ENCODE data around the gene ANKRD45.
"Not testable (repeated sequence)": the region's sequence is repeated elsewhere in the genome, so short reads cannot be mapped to it uniquely, and the experiment has no call there.

The ANKRD45 gene

DNA sequence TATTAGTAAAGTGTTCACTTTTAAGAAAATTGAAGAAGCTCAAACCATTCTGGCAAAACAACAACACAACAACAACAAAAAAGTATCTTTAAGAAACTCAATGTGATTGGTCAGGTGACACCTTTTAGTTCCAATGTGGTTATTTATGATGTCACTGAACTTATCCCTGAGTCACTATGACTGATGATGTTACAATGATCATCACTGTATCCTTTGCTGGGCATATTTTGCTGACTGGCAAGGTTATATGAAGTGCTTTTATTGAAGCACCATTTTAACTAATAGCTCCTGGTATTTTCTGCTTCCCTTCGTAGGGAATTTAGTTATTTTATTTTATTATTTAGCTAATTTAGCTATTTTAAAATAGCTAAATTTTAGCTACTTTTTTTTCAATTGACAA is 34.5 kb downstream of the ANKRD45 start, which contains the start of gene TEX50:
TSS of gene TEX50 (plus strand) at position 223 of the 400 bp plus-strand sequence. CDS start 184 bp downstream, outside the sequence.
- no peak for TF ChIP-seq ZFX (IDR thresholded peaks at IDR 0.05)
- TF ChIP-seq, protein P1, sequence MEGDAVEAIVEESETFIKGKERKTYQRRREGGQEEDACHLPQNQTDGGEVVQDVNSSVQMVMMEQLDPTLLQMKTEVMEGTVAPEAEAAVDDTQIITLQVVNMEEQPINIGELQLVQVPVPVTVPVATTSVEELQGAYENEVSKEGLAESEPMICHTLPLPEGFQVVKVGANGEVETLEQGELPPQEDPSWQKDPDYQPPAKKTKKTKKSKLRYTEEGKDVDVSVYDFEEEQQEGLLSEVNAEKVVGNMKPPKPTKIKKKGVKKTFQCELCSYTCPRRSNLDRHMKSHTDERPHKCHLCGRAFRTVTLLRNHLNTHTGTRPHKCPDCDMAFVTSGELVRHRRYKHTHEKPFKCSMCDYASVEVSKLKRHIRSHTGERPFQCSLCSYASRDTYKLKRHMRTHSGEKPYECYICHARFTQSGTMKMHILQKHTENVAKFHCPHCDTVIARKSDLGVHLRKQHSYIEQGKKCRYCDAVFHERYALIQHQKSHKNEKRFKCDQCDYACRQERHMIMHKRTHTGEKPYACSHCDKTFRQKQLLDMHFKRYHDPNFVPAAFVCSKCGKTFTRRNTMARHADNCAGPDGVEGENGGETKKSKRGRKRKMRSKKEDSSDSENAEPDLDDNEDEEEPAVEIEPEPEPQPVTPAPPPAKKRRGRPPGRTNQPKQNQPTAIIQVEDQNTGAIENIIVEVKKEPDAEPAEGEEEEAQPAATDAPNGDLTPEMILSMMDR (conservative IDR thresholded peaks at IDR 0.05) = no peak
- H3K27ac ChIP-seq = no peak within 1 kb of the TSS

DNA sequence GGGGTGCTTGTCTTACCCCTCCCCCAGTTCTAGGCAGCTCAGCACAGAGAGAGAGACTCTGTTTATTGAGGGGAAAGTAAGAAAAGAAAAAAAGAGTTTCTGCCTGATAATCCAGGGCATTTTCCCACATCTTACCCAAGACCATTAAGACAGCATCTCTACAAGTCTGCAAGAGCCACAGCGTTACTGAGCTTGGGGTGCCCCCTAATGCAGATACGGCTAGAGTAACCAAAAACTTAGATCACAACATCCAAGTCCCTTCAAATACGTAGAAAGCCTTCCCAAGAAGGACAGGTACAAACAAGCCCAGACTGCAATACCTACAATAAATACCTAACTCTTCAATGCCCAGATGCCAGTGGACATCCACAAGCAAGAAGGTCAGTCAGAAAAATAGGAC is 40.8 kb downstream of the ANKRD45 start:
- TF ChIP-seq, protein P1 (conservative IDR thresholded peaks at IDR 0.05) = no peak
- no peak for TF ChIP-seq ZFX (IDR thresholded peaks at IDR 0.05)
- no peak overlapping the region for H3K27ac ChIP-seq

DNA sequence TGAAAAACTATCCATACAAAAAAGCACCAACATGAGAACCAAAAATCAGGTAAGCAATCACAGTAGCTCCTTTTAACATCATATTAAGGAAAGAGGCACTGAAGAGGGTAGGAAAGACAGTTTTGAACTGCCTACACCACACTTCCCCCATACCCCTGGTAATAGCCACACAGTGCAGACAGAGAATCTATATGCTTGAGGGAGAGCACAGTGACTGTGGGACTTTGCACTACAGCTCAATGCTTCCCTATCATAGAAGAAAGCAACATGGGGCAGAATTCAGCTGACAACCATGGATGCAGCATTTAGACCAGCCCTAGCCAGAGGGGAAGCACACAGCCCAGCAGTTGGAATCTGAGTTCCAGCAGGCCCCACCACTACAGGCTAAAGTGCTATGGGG is 42.4 kb downstream of the ANKRD45 start:
- H3K27ac ChIP-seq = no peak overlapping the region
- TF ChIP-seq, protein P1 (conservative IDR thresholded peaks at IDR 0.05) = no peak
- TF ChIP-seq ZFX (IDR thresholded peaks at IDR 0.05) = no peak

DNA sequence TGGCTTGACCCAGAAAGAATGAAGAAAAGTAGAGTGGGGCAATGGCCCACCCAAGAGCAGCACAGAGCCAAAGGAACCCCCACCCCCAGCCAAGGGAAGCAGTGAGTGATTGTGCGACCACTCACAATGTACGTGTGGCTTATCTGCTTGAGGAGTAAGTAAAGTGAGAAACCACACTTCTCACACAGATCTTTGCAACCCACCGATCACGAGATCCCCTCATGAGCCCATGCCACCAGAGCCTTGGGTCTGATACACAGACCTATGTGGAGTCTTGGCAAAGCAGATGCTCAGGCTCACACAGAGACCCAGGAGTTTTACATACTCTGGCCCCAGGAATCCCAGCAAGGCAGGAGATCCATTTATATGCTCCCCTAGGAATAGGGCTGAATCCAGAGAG is 52.8 kb downstream of the ANKRD45 start:
- TF ChIP-seq ZFX (IDR thresholded peaks at IDR 0.05) = no peak
- TF ChIP-seq, protein P1 (conservative IDR thresholded peaks at IDR 0.05) = no peak
- H3K27ac ChIP-seq = no peak overlapping the region

DNA sequence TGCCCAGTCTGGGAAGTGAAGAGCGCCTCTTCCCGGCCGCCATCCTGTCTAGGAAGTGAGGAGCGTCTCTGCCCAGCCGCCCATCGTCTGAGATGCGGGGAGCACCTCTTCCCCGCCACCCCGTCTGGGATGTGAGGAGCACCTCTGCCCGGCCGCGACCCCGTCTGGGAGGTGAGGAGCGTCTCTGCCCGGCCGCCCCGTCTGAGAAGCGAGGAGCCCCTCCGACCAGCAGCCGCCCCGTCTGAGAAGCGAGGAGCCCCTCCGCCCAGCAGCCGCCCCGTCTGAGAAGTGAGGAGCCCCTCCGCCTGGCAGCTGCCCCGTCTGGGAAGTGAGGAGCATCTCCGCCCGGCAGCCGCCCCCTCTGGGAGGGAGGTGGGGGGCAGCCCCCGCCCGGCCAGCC is 56.6 kb downstream of the ANKRD45 start:
- H3K27ac ChIP-seq = not testable (repeated sequence)

DNA sequence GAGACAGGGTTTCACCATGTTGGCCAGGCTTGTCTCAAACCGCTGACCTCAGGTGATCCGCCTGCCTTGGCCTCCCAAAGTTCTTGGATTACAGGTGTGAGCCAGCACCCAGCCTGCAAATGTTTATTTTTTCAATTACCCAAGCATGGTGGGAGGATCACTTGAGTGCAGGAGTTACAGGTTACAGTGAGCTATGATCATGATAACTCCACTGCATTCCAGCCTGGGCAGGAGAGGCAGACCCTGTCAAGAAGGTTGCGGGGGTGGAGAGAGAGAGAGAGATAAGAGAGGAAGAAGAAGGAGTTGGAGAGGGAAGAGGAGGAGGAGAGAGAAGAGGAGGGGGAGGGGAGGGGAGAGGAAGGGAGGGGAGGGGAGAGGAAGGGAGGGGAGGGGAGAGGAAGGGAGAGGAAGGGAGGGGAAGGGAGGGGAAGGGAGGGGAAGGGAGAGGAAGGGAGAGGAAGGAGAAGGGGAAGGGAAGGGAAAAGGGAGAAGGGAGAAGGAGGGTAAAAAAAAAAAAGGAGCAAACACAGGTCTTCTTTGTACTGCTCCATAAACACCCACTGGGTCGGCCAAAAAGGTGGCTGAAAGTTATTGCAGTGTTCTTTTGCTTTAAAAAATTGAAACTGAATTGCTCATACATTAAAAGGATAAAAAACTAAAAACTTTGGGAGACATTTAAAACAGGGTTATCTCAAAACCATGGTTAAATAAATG is 61.0 kb downstream of the ANKRD45 start:
- TF ChIP-seq, protein P1 (conservative IDR thresholded peaks at IDR 0.05) = no peak
- no peak for TF ChIP-seq ZFX (IDR thresholded peaks at IDR 0.05)
- H3K27ac ChIP-seq = no peak overlapping the region

DNA sequence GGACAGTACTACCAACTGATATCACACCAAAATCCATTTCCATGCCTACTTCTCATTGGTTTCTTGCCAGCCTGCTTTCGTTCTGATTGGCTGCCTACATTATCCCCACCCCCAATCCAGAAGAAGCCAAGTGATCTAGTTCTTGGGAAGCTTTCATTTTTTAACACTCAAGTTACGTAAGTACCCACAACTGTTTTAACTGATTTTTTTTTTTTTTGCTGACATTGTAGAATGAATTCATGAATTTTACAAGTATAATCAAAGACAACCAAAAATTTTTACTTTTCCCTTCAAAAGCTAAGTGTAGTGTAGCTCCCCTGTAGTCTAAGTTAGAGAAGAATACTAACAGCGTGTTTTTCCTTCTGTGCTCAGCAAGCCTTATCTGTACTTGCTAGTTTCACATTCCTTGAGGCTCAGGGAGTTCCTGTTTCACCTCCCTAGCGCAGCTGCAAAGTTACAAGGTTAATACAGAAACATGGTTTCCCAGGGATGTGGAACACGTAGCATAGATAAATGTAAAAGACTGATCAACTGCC is 66.5 kb downstream of the ANKRD45 start, which contains the start of gene SLC9C2:
TSS of gene SLC9C2 (minus strand) at position 17 of the 536 bp plus-strand sequence. CDS start 1,296 bp downstream, outside the sequence.
- no peak for TF ChIP-seq ZFX (IDR thresholded peaks at IDR 0.05)
- TF ChIP-seq, protein P1 (conservative IDR thresholded peaks at IDR 0.05) = no peak

More for the DNA sequence above, 66.5 kb downstream of the ANKRD45 start, which contains the start of gene SLC9C2:
- H3K27ac ChIP-seq = no peak within 1 kb of the TSS
